Keratinocyte (primary cell): Measurements from ENCODE around the gene ETV3L. TPM values are rescaled to one million over a fixed set of nuclear protein-coding genes. Genes with fewer than 3 reads are reported as not detected.
"Not testable (repeated sequence)": the region's sequence is repeated elsewhere in the genome, so short reads cannot be mapped to it uniquely, and the experiment has no call there.

ENCODE experiments used
- DNase-seq: peaks from one replicate; pipeline ENCODE4 v3.0.0-alpha.2; 2011; ENCODE audit warnings: low read depth, missing footprints, low spot score
- FAIRE-seq: peaks from 2 replicates; lab custom pipeline; 2011; peaks lifted over from hg19 to GRCh38; lab: Jason Lieb, UNC
- H2AFZ ChIP-seq: 2 replicates; pipeline ENCODE4 v1.6.0; 2012; ENCODE audit warnings: low read length, control low read depth, inconsistent platforms; ENCODE audit not compliant: control insufficient read depth
- H3K27ac ChIP-seq: 2 replicates; pipeline ENCODE4 v1.5.1; 2011; ENCODE audit warnings: low read length; ENCODE audit not compliant: control insufficient read depth, insufficient read depth
- H3K27me3 ChIP-seq: 3 replicates; pipeline ENCODE4 v1.6.0; 2011; ENCODE audit warnings: low read length; ENCODE audit not compliant: control insufficient read depth, insufficient read depth; ENCODE audit errors: extremely low read depth
- H3K36me3 ChIP-seq, 2 experiments: 2 replicates in 1 of 2; 3 replicates in 1 of 2; pipeline ENCODE4 v1.5.1; 2011; ENCODE audit warnings: low read length in 2 of 2, mild to moderate bottlenecking in 1 of 2; ENCODE audit not compliant: control insufficient read depth in 2 of 2, insufficient read depth in 2 of 2; ENCODE audit errors: extremely low read depth in 1 of 2
- H3K4me1 ChIP-seq: 3 replicates; pipeline ENCODE4 v1.5.1; 2011; ENCODE audit warnings: low read length; ENCODE audit not compliant: control insufficient read depth, insufficient read depth; ENCODE audit errors: extremely low read depth
- H3K4me2 ChIP-seq: 3 replicates; pipeline ENCODE4 v1.6.0; 2011; ENCODE audit warnings: low read depth, low read length; ENCODE audit not compliant: control insufficient read depth, insufficient read depth; ENCODE audit errors: extremely low read depth
- H3K4me3 ChIP-seq, 3 experiments: fragments of 200-600 bp in 1 of 3; sonication (generic) in 1 of 3; 2 replicates in 2 of 3; 3 replicates in 1 of 3; pipeline ENCODE4 v1.5.1; 2011 to 2016; ENCODE audit warnings: low read length in 3 of 3, mild to moderate bottlenecking in 3 of 3, control low read depth in 2 of 3, inconsistent platforms in 1 of 3, low read depth in 1 of 3, mixed read lengths in 1 of 3, mixed run types in 1 of 3, moderate library complexity in 1 of 3; ENCODE audit not compliant: control insufficient read depth in 2 of 3, insufficient read depth in 2 of 3; ENCODE audit errors: extremely low read depth in 1 of 3
- H3K79me2 ChIP-seq: 2 replicates; pipeline ENCODE4 v1.6.0; 2012; ENCODE audit warnings: low read length; ENCODE audit not compliant: control insufficient read depth, insufficient read depth
- H3K9ac ChIP-seq: 3 replicates; pipeline ENCODE4 v1.6.0; 2011; ENCODE audit warnings: low read length; ENCODE audit not compliant: control insufficient read depth, insufficient read depth; ENCODE audit errors: extremely low read depth
- H3K9me1 ChIP-seq: 3 replicates; pipeline ENCODE4 v1.6.0; 2011; ENCODE audit warnings: low read length; ENCODE audit not compliant: control insufficient read depth, insufficient read depth; ENCODE audit errors: extremely low read depth
- H3K9me3 ChIP-seq: 2 replicates; pipeline ENCODE4 v1.5.1; 2012; ENCODE audit warnings: low read depth, low read length; ENCODE audit not compliant: control insufficient read depth
- H4K20me1 ChIP-seq: 3 replicates; pipeline ENCODE4 v1.6.0; 2011; ENCODE audit warnings: low read length; ENCODE audit not compliant: control insufficient read depth, insufficient read depth; ENCODE audit errors: extremely low read depth
- EZH2 ChIP-seq: IDR thresholded peaks from one replicate; pipeline ENCODE4 v1.6.1; 2012; ENCODE audit warnings: inconsistent platforms, mild to moderate bottlenecking, low read length, moderate library complexity
- dilution Hi-C: fragments of 300-500 bp; cut with MboI; formaldehyde crosslinking; loops from one replicate; pipeline ENCODE4 v1.7.0; 2020; ENCODE audit warnings: low sequenced_read_pairs; ENCODE audit not compliant: extremely low pct_ligation_motif_present
- polyA plus RNA-seq, 5 experiments: library from polyadenylated mRNA; depleted of rRNA in 3 of 5; stranded (reverse) in 3 of 5; stranded (forward) in 1 of 5; unstranded in 1 of 5; fragments of >200 nt; gene quantifications; 1 replicate in 1 of 5; 2 replicates in 3 of 5; 3 replicates in 1 of 5; pipeline versions ENCODE4 v1.2.1 to v1.2.3, GENCODE V29; 2011 to 2012; ENCODE audit warnings: missing spikeins in 2 of 5, low read depth in 1 of 5, low replicate concordance in 1 of 5
- TF ChIP-seq, protein P1 (sequence below), 3 experiments: IDR thresholded peaks in 1 of 3; conservative IDR thresholded peaks in 1 of 3; optimal IDR thresholded peaks in 1 of 3; 2 replicates in 2 of 3; 3 replicates in 1 of 3; pipeline versions ENCODE3 to v1.5.1; 2011; ENCODE audit warnings: low read length in 3 of 3, mild to moderate bottlenecking in 3 of 3, moderate library complexity in 2 of 3, control low read depth in 1 of 3, inconsistent platforms in 1 of 3; ENCODE audit not compliant: insufficient read depth in 2 of 3; ENCODE audit errors: extremely low read depth in 1 of 3

ETV3L gene
- polyA plus RNA-seq, 1 donor (not counting 4 experiments of a cell fraction or from before 2014, with no cell fraction given), result not detected

- Histone ChIP-seq H3K79me2 (no peaks in the 10 kb centered on the region), H3K9ac (no peak overlapping the region), H3K9me3 (no peaks in the 10 kb centered on the region), H3K9me1 (no peaks in the 10 kb centered on the region), H3K4me2 (no peak overlapping the region), H3K27ac (no peak overlapping the region), H4K20me1 (no peaks in the 10 kb centered on the region), H3K27me3 (peaks cover 5% of the 10 kb centered on the region), H2AFZ (no peak overlapping the region), H3K4me3 (no peak overlapping the region), H3K4me1 (no peaks in the 10 kb centered on the region), H3K36me3 (no peaks in the 10 kb centered on the region)
- DNase-seq, result no peak
- dilution Hi-C loops, result no loop called here
- TF ChIP-seq, protein P1, sequence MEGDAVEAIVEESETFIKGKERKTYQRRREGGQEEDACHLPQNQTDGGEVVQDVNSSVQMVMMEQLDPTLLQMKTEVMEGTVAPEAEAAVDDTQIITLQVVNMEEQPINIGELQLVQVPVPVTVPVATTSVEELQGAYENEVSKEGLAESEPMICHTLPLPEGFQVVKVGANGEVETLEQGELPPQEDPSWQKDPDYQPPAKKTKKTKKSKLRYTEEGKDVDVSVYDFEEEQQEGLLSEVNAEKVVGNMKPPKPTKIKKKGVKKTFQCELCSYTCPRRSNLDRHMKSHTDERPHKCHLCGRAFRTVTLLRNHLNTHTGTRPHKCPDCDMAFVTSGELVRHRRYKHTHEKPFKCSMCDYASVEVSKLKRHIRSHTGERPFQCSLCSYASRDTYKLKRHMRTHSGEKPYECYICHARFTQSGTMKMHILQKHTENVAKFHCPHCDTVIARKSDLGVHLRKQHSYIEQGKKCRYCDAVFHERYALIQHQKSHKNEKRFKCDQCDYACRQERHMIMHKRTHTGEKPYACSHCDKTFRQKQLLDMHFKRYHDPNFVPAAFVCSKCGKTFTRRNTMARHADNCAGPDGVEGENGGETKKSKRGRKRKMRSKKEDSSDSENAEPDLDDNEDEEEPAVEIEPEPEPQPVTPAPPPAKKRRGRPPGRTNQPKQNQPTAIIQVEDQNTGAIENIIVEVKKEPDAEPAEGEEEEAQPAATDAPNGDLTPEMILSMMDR (optimal IDR thresholded peaks at IDR 0.05 in 1 of 3, IDR thresholded peaks at IDR 0.05 in 1 of 3, conservative IDR thresholded peaks at IDR 0.05 in 1 of 3; ENCODE audit: extremely low read depth in 1 of 3, insufficient read depth in 2 of 3, low read length in 3 of 3), result no peak
- no peak for TF ChIP-seq EZH2
- FAIRE-seq, result no peak
These were observed 43.3 kb downstream of the ETV3L start for GRCh38 chr1:157056269-157056668.

DNA sequence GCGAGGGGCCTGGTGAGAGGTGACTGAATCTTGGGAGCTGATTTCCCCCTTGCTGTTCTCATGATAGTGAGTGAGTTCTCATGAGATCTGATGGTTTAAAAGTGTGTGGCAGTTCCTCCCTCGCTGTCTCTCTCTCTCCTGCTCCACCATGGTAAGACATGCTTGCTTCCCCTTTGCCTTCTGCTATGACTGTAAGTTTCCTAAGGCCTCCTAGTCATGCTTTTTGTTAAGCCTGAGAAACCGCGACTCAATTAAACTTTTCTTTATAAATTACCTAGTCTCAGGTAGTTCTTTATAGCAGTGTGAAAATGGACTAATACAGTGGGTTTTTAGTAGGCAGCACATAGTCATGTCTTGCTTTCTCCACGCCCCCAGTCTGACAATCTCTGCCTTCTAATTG is 43.9 kb downstream of the ETV3L start:
- dilution Hi-C loops, FAIRE-seq, H3K9ac ChIP-seq, DNase-seq, H4K20me1 ChIP-seq, H3K79me2 ChIP-seq, H3K4me3 ChIP-seq, H3K36me3 ChIP-seq, H3K4me1 ChIP-seq, H3K9me3 ChIP-seq, H2AFZ ChIP-seq, H3K27ac ChIP-seq, H3K9me1 ChIP-seq, H3K27me3 ChIP-seq, H3K4me2 ChIP-seq: not testable (repeated sequence)

- Histone ChIP-seq H3K9me3 (no peaks in the 10 kb centered on the region), H3K4me3 (no peak overlapping the region), H3K9ac (no peak overlapping the region), H3K36me3 (no peaks in the 10 kb centered on the region), H2AFZ (no peak overlapping the region), H3K27ac (no peak overlapping the region), H3K9me1 (no peaks in the 10 kb centered on the region), H4K20me1 (no peaks in the 10 kb centered on the region), H3K79me2 (no peaks in the 10 kb centered on the region), H3K4me2 (no peak overlapping the region), H3K27me3 (peaks cover 5% of the 10 kb centered on the region), H3K4me1 (no peaks in the 10 kb centered on the region)
- TF ChIP-seq EZH2, result no peak
- TF ChIP-seq, protein P1 (optimal IDR thresholded peaks at IDR 0.05 in 1 of 3, IDR thresholded peaks at IDR 0.05 in 1 of 3, conservative IDR thresholded peaks at IDR 0.05 in 1 of 3; ENCODE audit: extremely low read depth in 1 of 3, insufficient read depth in 2 of 3, low read length in 3 of 3), result no peak
- FAIRE-seq, result no peak
- DNase-seq, result no peak
- dilution Hi-C loops, result no loop called here
These were observed 48.8 kb downstream of the ETV3L start for GRCh38 chr1:157050836-157051235.
